Measurements from ENCODE around the gene ZNF682. TPM values are rescaled to one million over a fixed set of nuclear protein-coding genes. Genes with fewer than 3 reads are reported as not detected.

The ZNF682 gene
- total RNA-seq, 1 experiment from 2014 or later = not detected

DNA sequence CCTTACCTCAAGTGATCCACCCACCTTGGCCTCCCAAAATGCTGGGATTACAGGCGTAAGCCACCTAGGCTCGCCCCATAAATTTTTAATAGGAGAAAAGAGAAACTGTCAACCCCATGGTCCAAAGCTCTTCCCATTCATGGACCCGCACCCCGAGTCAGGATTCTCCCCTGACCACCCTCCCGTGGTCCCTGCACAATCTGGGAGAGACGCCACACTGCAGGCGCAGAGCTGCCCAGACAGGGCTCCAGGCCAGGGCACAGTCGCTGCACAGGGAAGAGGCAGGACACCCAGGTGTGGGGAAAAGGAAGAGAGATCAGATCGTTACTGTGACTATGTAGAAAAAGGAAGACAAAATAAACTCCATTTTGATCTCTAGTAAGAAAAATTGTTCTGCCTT, 84.1 kb downstream of the ZNF682 start:
- POLR2A ChIA-PET = no interaction called here
- no peak overlapping the region for H3K4me3 ChIP-seq (replicated peaks in 1 of 2; ENCODE audit: low read depth in 1 of 2, low read length in 2 of 2)
- no peak overlapping the region for H2AFZ ChIP-seq (ENCODE audit: low read depth, low read length, poor library complexity, severe bottlenecking)
- H3K4me2 ChIP-seq (ENCODE audit: low read length) = no peak overlapping the region
- no peak for DNase-seq (ENCODE audit: low read depth, low spot score)
- CTCF ChIA-PET = no interaction called here
- H3K27ac ChIP-seq (ENCODE audit: low read depth, low read length) = no peak overlapping the region
- peaks cover 0 to 14% of the 10 kb centered on the region in 2 experiments; a peak in 1 of 4 replicates for H3K9me3 ChIP-seq (ENCODE audit: control insufficient read depth in 1 of 2, insufficient read depth in 1 of 2, low read depth in 1 of 2, low read length in 2 of 2)
- TF ChIP-seq TCF7L2 (IDR thresholded peaks at IDR 0.05; ENCODE audit: borderline replicate concordance, extremely low read depth, insufficient read depth, insufficient read length) (no peak), POLR2AphosphoS5 (IDR thresholded peaks at IDR 0.05; ENCODE audit: low read depth, low read length) (no peak), CBX3 (IDR thresholded peaks at IDR 0.05; ENCODE audit: low read depth) (no peak), SP1 (IDR thresholded peaks at IDR 0.05; ENCODE audit: low read depth) (no peak), SRF (IDR thresholded peaks at IDR 0.05; ENCODE audit: low read depth) (no peak), FOSL1 (IDR thresholded peaks at IDR 0.05; ENCODE audit: low read depth) (no peak), CEBPB (IDR thresholded peaks at IDR 0.05; ENCODE audit: low read depth) (no peak), POLR2A (IDR thresholded peaks at IDR 0.05; ENCODE audit: borderline replicate concordance, extremely low read depth, insufficient read depth, insufficient read length) (no peak), ZNF274 (IDR thresholded peaks at IDR 0.05; ENCODE audit: low read depth, low read length) (no peak), ZFX (IDR thresholded peaks at IDR 0.05) (no peak), EGR1 (IDR thresholded peaks at IDR 0.05; ENCODE audit: low read depth) (no peak), YY1 (IDR thresholded peaks at IDR 0.05; ENCODE audit: extremely low read depth, insufficient replicate concordance, low read depth, low read length) (no peak), EZH2phosphoT487 (IDR thresholded peaks at IDR 0.05; ENCODE audit: borderline replicate concordance) (no peak), SIN3A (IDR thresholded peaks at IDR 0.05; ENCODE audit: low read depth) (no peak), ELF1 (IDR thresholded peaks at IDR 0.05; ENCODE audit: borderline replicate concordance, low read depth) (no peak)
- TF ChIP-seq, protein P1, sequence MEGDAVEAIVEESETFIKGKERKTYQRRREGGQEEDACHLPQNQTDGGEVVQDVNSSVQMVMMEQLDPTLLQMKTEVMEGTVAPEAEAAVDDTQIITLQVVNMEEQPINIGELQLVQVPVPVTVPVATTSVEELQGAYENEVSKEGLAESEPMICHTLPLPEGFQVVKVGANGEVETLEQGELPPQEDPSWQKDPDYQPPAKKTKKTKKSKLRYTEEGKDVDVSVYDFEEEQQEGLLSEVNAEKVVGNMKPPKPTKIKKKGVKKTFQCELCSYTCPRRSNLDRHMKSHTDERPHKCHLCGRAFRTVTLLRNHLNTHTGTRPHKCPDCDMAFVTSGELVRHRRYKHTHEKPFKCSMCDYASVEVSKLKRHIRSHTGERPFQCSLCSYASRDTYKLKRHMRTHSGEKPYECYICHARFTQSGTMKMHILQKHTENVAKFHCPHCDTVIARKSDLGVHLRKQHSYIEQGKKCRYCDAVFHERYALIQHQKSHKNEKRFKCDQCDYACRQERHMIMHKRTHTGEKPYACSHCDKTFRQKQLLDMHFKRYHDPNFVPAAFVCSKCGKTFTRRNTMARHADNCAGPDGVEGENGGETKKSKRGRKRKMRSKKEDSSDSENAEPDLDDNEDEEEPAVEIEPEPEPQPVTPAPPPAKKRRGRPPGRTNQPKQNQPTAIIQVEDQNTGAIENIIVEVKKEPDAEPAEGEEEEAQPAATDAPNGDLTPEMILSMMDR (IDR thresholded peaks at IDR 0.05 in 2 of 3, conservative IDR thresholded peaks at IDR 0.05 in 1 of 3; ENCODE audit: borderline replicate concordance in 1 of 3, insufficient read depth in 1 of 3, low read depth in 2 of 3, low read length in 2 of 3) = no peak
- TF ChIP-seq, protein P2, sequence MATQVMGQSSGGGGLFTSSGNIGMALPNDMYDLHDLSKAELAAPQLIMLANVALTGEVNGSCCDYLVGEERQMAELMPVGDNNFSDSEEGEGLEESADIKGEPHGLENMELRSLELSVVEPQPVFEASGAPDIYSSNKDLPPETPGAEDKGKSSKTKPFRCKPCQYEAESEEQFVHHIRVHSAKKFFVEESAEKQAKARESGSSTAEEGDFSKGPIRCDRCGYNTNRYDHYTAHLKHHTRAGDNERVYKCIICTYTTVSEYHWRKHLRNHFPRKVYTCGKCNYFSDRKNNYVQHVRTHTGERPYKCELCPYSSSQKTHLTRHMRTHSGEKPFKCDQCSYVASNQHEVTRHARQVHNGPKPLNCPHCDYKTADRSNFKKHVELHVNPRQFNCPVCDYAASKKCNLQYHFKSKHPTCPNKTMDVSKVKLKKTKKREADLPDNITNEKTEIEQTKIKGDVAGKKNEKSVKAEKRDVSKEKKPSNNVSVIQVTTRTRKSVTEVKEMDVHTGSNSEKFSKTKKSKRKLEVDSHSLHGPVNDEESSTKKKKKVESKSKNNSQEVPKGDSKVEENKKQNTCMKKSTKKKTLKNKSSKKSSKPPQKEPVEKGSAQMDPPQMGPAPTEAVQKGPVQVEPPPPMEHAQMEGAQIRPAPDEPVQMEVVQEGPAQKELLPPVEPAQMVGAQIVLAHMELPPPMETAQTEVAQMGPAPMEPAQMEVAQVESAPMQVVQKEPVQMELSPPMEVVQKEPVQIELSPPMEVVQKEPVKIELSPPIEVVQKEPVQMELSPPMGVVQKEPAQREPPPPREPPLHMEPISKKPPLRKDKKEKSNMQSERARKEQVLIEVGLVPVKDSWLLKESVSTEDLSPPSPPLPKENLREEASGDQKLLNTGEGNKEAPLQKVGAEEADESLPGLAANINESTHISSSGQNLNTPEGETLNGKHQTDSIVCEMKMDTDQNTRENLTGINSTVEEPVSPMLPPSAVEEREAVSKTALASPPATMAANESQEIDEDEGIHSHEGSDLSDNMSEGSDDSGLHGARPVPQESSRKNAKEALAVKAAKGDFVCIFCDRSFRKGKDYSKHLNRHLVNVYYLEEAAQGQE (IDR thresholded peaks at IDR 0.05; ENCODE audit: low read depth) = no peak
- TF ChIP-seq, protein P3, sequence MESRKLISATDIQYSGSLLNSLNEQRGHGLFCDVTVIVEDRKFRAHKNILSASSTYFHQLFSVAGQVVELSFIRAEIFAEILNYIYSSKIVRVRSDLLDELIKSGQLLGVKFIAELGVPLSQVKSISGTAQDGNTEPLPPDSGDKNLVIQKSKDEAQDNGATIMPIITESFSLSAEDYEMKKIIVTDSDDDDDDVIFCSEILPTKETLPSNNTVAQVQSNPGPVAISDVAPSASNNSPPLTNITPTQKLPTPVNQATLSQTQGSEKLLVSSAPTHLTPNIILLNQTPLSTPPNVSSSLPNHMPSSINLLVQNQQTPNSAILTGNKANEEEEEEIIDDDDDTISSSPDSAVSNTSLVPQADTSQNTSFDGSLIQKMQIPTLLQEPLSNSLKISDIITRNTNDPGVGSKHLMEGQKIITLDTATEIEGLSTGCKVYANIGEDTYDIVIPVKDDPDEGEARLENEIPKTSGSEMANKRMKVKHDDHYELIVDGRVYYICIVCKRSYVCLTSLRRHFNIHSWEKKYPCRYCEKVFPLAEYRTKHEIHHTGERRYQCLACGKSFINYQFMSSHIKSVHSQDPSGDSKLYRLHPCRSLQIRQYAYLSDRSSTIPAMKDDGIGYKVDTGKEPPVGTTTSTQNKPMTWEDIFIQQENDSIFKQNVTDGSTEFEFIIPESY (IDR thresholded peaks at IDR 0.05; ENCODE audit: extremely low read depth, insufficient replicate concordance, low read length) = no peak
- TF ChIP-seq, protein P4, sequence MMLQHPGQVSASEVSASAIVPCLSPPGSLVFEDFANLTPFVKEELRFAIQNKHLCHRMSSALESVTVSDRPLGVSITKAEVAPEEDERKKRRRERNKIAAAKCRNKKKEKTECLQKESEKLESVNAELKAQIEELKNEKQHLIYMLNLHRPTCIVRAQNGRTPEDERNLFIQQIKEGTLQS (IDR thresholded peaks at IDR 0.05) = no peak
- ATAC-seq = no peak
- intact Hi-C loops (cut with micrococcal nuclease) = no loop called here
- no peaks in the 10 kb centered on the region for H3K27me3 ChIP-seq (ENCODE audit: insufficient read depth, low read length)
- no peaks in the 10 kb centered on the region for H3K36me3 ChIP-seq (ENCODE audit: control insufficient read depth in 1 of 2, insufficient read depth in 2 of 2, low read length in 2 of 2)
- H3K4me1 ChIP-seq (ENCODE audit: control insufficient read depth in 1 of 2, insufficient read depth in 2 of 2, low read length in 2 of 2) = no peaks in the 10 kb centered on the region
- H3K79me2 ChIP-seq (ENCODE audit: insufficient read depth, low read length) = no peaks in the 10 kb centered on the region
- H3K9ac ChIP-seq (ENCODE audit: low read length) = no peak overlapping the region
- no peaks in the 10 kb centered on the region for H4K20me1 ChIP-seq (ENCODE audit: insufficient read depth)
- RAD21 ChIA-PET (ENCODE audit: low non-redundant PET in 1 of 2, low total read pairs in 2 of 2, uncharacterized antibody in 2 of 2, unreplicated experiment in 2 of 2) = no interaction called here
- H3K9me2 ChIP-seq (ENCODE audit: insufficient read depth) = no peaks in the 10 kb centered on the region
- no TSS peak for BruUV-seq (replicated peaks)
